NCI-H1417 treated with DMSO at 0.1 percent for 48 hours (cell line): ENCODE data around the gene CCDC196.

ENCODE experiments used
- DNase-seq: peaks from one replicate; lab custom pipeline; 2025; lab: John Stamatoyannopoulos, UW

Gene CCDC196

GRCh38 chr14:66485910-66486421, at the start of gene CCDC196:
CCDC196 (plus strand) TSS chr14:66486371; CDS start chr14:66486503, 132 bp downstream.
- DNase-seq: no peak

- no peak for DNase-seq
These were observed 45.4 kb upstream of the CCDC196 start for GRCh38 chr14:66440801-66441200.

GRCh38 chr14:66442953-66443571, 43.1 kb upstream of the CCDC196 start:
- DNase-seq: no peak

GRCh38 chr14:66443785-66444184, 42.4 kb upstream of the CCDC196 start:
- DNase-seq: no peak

- DNase-seq: no peak
These were observed 41.8 kb upstream of the CCDC196 start for GRCh38 chr14:66444271-66444927.

- no peak for DNase-seq
These were observed 40.2 kb upstream of the CCDC196 start for GRCh38 chr14:66445936-66446335.

GRCh38 chr14:66453469-66453868, 32.7 kb upstream of the CCDC196 start:
- DNase-seq: no peak

- no peak for DNase-seq
These were observed 26.6 kb upstream of the CCDC196 start for GRCh38 chr14:66459603-66460002.

GRCh38 chr14:66464261-66464660, 21.9 kb upstream of the CCDC196 start:
- DNase-seq: no peak

GRCh38 chr14:66468778-66469367, 17.3 kb upstream of the CCDC196 start:
- no peak for DNase-seq

- no peak for DNase-seq
These were observed 14.6 kb upstream of the CCDC196 start for GRCh38 chr14:66471584-66471983.

- no peak for DNase-seq
These were observed 13.9 kb upstream of the CCDC196 start for GRCh38 chr14:66472251-66472650.

- no peak for DNase-seq
These were observed 12.9 kb upstream of the CCDC196 start for GRCh38 chr14:66473223-66473622.

GRCh38 chr14:66476964-66477363, 9.2 kb upstream of the CCDC196 start:
- DNase-seq: no peak

GRCh38 chr14:66477567-66477966, 8.6 kb upstream of the CCDC196 start:
- no peak for DNase-seq

GRCh38 chr14:66482873-66483272, 3.3 kb upstream of the CCDC196 start:
- DNase-seq: no peak

GRCh38 chr14:66483322-66483721, 2.8 kb upstream of the CCDC196 start:
- DNase-seq: no peak

GRCh38 chr14:66485029-66485428, 1.1 kb upstream of the CCDC196 start:
- no peak for DNase-seq

- DNase-seq: no peak
These were observed 993 bp downstream of the CCDC196 start for GRCh38 chr14:66487164-66487563.

GRCh38 chr14:66490143-66491111, 4.3 kb downstream of the CCDC196 start:
- DNase-seq: no peak

- no peak for DNase-seq
These were observed 7.6 kb downstream of the CCDC196 start for GRCh38 chr14:66493750-66494149.
